Hematopoietic multipotent progenitor cell treated with erythropoietin and hydrocortisone succinate and interleukin-3 and kit ligand, for 8 days (in vitro differentiated cells): ENCODE measurements around the gene FOXJ3.

Experiments used
- DNase-seq: peaks from one replicate; pipeline ENCODE4 v3.0.0-alpha.2; 2015

Gene FOXJ3

GRCh38 chr1:42183210-42183956 is 151.7 kb downstream of the FOXJ3 start:
- no peak for DNase-seq

DNA sequence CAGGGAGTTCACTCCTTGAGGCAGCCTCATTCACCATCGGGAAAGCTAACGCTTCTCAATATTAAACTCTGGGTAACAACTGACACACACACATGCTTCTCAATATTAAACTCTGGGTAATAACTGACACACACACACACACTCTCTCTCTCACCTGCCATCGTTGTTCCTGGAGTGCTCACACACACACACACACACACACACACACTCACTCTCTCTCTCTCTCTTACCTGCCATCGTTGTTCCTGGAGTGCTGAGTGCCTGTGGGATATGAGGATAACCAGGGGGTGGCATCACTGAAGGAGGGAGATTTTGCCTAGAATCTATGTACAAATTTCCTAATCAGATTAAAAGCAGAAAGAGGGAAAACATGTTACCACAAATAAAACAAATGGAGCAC is 153.3 kb downstream of the FOXJ3 start:
- DNase-seq = no peak

GRCh38 chr1:42179900-42180329 is 155.1 kb downstream of the FOXJ3 start:
- no peak for DNase-seq

- peak; percentile 16 for DNase-seq
These were observed 155.8 kb downstream of the FOXJ3 start for GRCh38 chr1:42179275-42179674.

GRCh38 chr1:42178249-42178648 is 156.8 kb downstream of the FOXJ3 start:
- DNase-seq = peak; percentile 24

GRCh38 chr1:42177541-42177981 is 157.5 kb downstream of the FOXJ3 start:
- no peak for DNase-seq

GRCh38 chr1:42176902-42177519 is 158.0 kb downstream of the FOXJ3 start:
- DNase-seq = peak; percentile 57

GRCh38 chr1:42175314-42176054 is 159.6 kb downstream of the FOXJ3 start:
- DNase-seq = no peak

- no peak for DNase-seq
These were observed 160.9 kb downstream of the FOXJ3 start for GRCh38 chr1:42173961-42174735.

DNA sequence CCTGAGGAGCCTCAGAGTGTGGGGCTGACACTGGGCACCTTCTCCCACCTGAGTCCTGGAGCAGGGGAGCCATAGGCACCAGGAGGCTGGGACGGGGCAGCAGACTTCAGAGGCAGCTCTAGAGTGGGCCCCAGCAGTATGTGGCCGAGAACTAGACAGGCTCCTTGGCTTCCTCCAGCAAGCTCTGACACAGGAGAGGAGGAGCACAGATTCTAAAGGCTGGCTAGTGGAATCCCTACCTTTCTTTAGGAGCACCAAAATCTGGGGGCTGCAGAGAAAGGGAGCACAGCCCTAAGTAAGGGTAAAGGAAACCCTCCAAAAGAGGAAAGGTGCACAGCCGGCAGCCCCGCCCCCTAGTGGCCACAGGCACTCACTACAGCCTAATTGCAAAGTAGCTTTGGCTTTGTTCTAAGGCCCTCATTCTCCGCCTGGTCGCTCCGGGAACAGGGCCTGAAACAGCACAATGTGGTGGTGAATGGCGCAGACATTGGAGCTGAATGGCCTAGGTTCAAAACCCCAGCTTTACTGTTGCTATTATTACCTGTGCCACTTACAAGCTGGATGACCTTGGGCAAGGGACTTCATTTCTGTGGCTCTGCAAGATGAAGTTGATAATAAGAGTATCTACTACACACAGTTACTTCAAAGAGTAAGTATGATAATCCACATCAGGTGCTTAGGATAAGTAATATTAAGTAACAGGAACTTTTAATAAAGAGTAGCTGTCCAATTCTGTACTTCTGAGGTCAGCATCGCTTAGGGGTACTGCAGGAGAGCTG is 161.7 kb downstream of the FOXJ3 start:
- peak; percentile 53 for DNase-seq

DNA sequence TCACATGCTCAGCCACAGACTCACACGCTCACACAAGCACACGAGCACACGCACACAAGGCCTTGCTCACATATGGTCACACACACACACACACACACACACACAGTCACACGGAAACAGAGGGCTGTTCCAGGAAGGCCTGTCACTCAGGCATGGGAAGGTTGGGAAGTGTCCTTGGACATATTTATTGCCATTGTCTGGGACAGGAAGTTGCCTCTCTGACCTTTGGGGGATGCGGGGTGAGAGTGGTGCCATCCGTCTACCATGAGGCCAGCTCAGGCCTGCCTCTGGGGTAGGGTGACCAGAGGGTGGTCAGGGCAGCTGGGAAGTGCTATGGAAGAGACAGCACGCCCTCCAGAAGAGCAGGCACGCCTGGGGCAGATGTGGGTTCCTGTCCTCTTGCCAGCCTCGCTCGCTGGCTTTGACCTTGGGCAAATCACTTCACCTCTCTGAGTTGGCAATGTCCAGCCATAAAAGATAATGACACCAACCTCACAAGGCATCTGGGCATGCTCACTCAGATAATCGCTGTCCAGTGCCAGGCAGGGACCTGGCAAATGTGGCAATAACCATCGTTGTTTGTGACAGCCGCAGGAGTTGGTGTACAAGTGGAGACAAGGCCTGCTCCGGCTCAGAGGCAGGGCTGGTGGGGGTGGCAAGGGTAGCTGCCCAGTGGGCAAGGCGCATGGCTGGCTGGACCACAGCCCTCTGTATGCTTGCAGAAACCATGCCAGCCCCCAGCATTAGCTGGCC is 162.5 kb downstream of the FOXJ3 start:
- no peak for DNase-seq

- no peak for DNase-seq
These were observed 163.3 kb downstream of the FOXJ3 start for GRCh38 chr1:42171679-42172266.

- no peak for DNase-seq
These were observed 164.0 kb downstream of the FOXJ3 start for GRCh38 chr1:42170779-42171621.

DNA sequence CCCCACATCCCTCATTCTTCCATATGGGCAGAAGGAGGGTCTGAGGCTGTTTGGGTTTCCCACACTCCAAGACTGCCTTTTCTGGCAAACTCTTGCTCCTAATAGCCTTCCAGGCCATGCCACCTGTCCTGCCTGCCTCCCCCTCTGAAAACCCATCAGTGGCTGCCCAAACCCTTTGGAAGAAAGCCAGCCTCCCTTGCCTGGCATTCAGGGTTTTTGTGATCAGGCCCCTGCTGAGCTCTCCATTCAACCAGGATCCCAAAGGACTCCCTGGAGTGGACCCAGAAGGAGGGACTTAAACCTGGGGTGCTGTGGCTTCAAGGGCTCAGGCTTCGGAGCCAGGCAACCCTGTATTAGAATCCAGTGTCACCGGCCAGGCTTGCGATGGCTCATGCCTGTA is 166.3 kb downstream of the FOXJ3 start:
- no peak for DNase-seq

- DNase-seq = no peak
These were observed 166.7 kb downstream of the FOXJ3 start for GRCh38 chr1:42168391-42168670.

DNA sequence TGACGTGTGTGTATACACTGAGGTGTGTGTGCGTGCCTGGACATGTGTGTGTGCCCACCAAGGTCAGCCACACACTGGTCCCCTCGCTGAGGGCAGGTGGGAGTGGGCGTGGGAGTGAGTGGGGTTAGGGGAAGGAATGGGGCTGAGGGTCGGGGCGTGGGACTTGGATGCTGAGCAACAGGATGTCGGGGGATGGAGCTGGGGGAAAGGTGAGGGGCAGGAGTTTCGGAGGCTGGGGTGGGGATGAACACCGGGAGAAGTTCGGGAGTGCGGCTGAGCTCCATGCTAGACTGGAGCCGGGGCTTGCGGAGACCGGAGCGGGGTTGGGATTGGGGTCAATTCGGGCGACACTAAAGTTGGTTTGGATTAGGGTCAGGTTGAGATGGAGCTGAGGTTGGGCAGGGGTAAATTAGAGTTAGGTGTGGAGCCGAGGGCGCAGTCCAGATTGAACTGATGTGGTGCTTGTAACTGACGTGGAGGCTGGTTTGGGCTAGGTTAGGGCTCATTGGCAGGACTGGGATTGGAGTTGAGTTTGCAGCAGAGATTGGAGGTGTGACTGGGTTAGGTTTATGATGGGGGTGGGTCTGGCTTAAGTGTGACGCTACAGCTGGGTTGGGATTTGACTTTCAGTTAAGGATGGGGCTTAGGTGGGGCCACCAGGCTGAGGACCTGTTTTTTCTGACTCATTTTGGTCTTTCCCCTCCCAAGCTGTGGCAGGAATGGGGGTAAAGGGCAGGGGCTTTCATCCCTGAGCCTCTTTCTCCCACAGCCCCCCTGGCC is 167.2 kb downstream of the FOXJ3 start:
- DNase-seq = no peak

- no peak for DNase-seq
These were observed 169.4 kb downstream of the FOXJ3 start for GRCh38 chr1:42165511-42166210.

- no peak for DNase-seq
These were observed 170.2 kb downstream of the FOXJ3 start, which contains the start of gene GUCA2A for GRCh38 chr1:42164551-42165420. Gene GUCA2A, minus strand, starts transcription at chr1:42164745. Its CDS starts 33 bp downstream, at chr1:42164712.
